Limb (tissue), 2 donors: ENCODE results near the gene PTPRC.

ENCODE experiments used
- DNase-seq, 2 donors: peaks; one replicate each; pipeline ENCODE4 v3.0.0-alpha.2; 2016; ENCODE audit errors: extremely low spot score in 2 of 2

Gene PTPRC

GRCh38 chr1:198619375-198620140 lies 19.3 kb upstream of the PTPRC start:
- no peak for DNase-seq

GRCh38 chr1:198620218-198620617 lies 18.6 kb upstream of the PTPRC start:
- no peak for DNase-seq

- no peak for DNase-seq
These were observed 17.7 kb upstream of the PTPRC start for GRCh38 chr1:198620951-198621824.

- no peak for DNase-seq
These were observed 16.8 kb upstream of the PTPRC start for GRCh38 chr1:198622001-198622400.

GRCh38 chr1:198623752-198624647 lies 14.8 kb upstream of the PTPRC start:
- no peak for DNase-seq

GRCh38 chr1:198624648-198624980 lies 14.2 kb upstream of the PTPRC start:
- DNase-seq: no peak

- no peak for DNase-seq
These were observed 11.3 kb upstream of the PTPRC start for GRCh38 chr1:198627436-198628066.

GRCh38 chr1:198628067-198628455 lies 10.8 kb upstream of the PTPRC start:
- DNase-seq: no peak

- no peak for DNase-seq
These were observed 9.2 kb upstream of the PTPRC start for GRCh38 chr1:198629610-198630009.

GRCh38 chr1:198630863-198631262 lies 8.0 kb upstream of the PTPRC start:
- no peak for DNase-seq

GRCh38 chr1:198631292-198631691 lies 7.5 kb upstream of the PTPRC start:
- no peak for DNase-seq

- no peak for DNase-seq
These were observed 6.8 kb upstream of the PTPRC start for GRCh38 chr1:198632007-198632406.

- no peak for DNase-seq
These were observed 5.1 kb upstream of the PTPRC start for GRCh38 chr1:198633675-198634121.

- DNase-seq: no peak
These were observed 2.9 kb upstream of the PTPRC start for GRCh38 chr1:198635964-198636363.

GRCh38 chr1:198636391-198636790 lies 2.4 kb upstream of the PTPRC start:
- no peak for DNase-seq

- DNase-seq: no peak
These were observed 1.7 kb upstream of the PTPRC start for GRCh38 chr1:198637157-198637556.

- DNase-seq: no peak
These were observed 863 bp upstream of the PTPRC start for GRCh38 chr1:198637916-198638437.

- no peak for DNase-seq
These were observed 399 bp upstream of the PTPRC start for GRCh38 chr1:198638441-198638840.

- no peak for DNase-seq
These were observed 867 bp downstream of the PTPRC start for GRCh38 chr1:198639671-198640143.

- no peak for DNase-seq
These were observed 1.3 kb downstream of the PTPRC start for GRCh38 chr1:198640174-198640573.

GRCh38 chr1:198641501-198641900 lies 2.7 kb downstream of the PTPRC start:
- DNase-seq: no peak
